C1 segment of cervical spinal cord (tissue), 14 donors: ENCODE results near the gene SIK3.
A peak's percentile ranks its signal among the peaks of the same experiment; 100 is the strongest.
"Not testable (repeated sequence)": the region's sequence is repeated elsewhere in the genome, so short reads cannot be mapped to it uniquely, and the experiment has no call there.

Experiments used
- DNase-seq, 14 donors: peaks; one replicate each; lab custom pipeline; 2025; lab: John Stamatoyannopoulos, UW

Gene SIK3

DNA sequence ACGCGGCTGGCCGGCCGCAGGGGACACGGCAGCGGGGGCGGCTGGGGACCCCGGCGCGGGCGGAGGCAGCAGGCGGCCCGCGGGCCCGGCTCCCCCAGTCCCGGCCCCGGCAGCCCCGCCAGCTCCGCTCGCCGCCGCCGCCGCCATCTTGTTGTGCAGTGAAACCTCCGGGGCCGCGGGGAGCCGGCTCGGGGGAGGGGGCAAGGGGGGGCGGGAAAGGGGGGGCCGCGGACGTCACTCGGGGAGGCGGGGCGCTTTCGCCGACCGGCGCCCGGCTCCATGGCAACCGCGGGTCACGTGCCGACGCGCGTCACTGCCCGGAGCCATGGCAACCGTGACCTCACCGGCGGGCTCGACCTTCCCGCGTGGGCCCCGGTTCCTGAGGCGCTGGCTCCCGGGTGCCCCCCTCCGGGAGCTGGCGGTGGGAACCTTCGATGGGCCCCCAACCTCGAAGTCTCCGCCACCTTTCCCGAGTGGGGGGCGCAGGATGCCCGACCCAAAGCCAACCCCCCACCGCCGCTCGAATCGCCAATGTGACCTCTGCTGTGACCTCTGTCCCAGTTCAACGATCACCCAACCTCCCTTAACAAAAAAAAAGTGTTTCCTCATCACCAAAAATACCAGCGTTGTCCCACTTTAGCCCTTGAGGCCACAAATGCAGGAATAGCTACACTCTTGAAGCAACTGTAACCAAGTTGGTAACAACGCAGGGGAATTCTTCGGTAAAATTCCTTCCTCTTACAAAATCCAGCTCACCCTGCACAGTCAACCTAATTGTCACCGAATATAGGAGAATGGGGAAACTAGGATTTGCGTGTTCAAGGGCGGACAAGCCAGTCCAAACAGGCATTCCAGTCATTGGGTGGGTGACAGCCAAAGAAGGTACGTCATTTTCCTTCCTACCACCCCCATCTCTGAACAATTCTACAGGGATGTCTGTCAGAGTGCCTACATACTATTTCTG lies at the start of gene SIK3:
SIK3 (minus strand) TSS at position 160 of the 964 bp plus-strand sequence; CDS start at position 147, 13 bp downstream.
- DNase-seq = peak; percentile 56 to 96 (median 90)

- no peak for DNase-seq
Measured at GRCh38 chr11:117146521-117146920, 48.3 kb upstream of the SIK3 start.

DNA sequence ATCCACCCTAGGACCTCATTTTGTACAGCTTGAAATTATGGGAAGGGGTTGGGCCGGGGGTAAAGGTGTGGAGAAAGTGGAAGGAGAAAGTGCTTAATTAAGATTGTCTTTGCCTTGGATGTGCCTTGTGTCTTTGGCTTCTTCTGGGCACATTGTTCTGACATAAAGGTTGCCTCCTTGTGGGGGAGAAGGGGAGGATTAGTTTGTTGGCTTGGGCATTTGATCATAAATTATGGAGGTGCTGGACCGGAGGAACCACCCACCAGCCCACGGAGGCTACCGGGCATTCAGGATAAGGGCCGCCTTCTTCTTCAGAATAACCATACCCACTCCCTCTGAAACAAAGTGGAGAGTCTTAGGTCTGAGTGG lies 47.1 kb upstream of the SIK3 start:
- no peak for DNase-seq

DNA sequence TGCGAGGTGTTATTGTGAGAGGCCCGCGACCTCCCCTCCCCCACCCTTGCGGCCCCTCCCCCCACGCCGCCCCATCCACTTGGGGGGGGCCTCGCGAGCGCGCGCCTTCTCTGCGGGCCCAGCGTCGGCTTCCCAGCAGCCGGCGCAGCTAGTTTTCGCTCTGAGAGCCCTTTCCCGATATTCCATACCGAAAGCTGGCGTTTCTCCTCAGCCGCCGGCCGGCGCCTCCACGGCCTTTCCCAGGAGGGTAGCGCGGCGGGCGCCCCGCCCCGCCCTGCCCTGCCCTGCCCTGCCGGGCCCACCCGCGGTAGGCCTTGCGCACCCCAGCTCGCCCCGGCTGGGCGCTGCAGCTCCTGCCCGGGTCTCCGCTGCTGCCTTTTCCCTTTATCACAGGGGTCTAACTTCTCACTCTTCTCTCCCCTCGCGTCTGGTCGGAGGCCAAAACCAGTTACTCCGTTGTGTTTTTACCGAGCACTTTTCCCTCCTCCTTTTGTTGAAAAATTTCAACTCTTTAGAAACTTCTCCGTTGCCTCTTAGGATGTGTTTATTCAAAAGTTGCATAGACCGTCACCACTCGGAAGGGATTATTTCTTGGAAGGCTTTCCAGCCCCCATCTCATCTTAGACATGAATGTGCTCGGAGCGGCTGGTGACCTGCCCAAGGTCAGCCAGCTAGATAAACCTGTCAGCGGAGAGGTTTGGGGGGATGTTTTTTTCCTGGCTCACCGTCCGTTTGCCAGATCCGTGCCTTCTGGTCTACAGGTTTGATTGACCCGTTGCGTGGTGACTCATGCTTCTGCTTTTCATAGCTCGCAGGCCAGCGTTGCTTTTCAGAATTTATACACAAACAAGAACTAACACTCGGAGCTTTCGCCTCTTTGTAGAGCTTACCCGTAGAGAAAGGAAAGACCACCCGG lies 46.5 kb upstream of the SIK3 start:
- DNase-seq = peak in 10 of 14 donors; percentile 15 to 98 (median 36)

DNA sequence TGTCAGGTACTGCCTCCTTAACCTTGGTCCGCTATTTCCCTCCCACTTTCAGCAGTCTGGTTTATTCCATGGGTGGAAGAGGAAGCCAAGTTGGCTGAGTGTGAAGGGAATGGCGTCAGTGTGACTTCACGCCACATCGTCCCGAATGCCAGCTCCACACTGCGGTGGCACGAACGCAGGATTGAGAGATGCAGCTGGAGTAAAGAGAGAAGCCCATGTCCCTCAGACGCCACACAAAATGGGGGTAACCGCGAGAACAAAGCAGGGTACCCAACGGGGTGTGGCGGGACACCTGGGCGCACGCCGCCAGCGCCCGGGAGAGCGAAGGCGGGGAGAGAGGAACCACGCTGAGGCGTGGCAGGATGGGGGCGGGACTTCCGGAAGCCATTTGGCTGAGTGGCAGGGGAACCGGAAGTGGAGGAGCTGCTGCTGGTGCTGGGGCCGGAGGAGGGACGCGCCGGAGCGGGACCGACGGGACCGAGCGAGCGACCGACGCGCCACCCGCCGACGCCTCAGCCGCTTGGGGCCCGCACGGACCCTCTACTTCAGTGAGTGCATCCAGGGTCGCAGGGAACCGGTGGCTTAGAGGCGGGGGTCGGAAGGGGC lies 45.7 kb upstream of the SIK3 start, which contains the start of gene PAFAH1B2:
PAFAH1B2 (plus strand) TSS at position 417 of the 606 bp plus-strand sequence. CDS start 8,161 bp downstream, outside the sequence.
- DNase-seq = peak; percentile 39 to 98 (median 91)

DNA sequence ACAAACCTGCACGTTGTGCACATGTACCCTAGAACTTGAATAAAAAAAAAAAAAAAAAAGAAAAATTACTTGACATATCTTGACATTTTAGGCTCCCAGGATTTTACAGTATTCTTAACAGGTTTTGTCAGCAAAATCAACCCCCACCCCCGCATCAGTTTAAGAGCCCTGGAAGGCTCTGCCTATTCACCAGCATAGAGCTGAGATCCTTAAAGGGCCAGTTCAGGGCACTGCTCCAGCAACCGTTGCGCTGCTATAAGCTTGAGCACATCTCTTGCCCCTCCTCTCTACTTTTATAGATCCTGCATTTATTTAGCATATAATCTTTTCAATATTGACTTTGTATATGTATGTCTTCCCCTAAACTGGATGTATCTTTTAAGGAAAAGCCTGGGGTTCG lies 45.2 kb upstream of the SIK3 start:
- peak in 2 of 14 donors; percentile 17 to 80 for DNase-seq

GRCh38 chr11:117137223-117138086 lies 39.2 kb upstream of the SIK3 start:
- DNase-seq = not testable (repeated sequence)

DNA sequence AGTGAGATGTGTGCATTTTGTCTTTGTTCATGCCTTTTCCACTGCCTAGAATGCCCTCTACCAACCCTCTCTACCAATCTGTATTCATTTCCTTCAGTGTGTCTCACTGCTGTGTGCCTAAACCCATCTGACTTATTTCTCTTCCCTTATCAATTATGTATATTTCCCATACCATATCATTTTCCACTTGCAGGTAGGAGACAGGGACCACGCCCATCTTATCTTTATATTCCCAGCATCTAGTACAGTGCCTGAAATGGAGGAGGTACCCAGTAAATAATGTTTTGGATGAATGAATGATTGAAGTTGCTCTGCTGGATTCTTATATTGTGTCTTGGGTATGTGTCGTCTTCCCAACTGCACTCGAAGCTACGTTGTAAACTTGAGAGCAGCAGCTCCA lies 36.8 kb upstream of the SIK3 start:
- not testable (repeated sequence) for DNase-seq

- no peak for DNase-seq
Measured at GRCh38 chr11:117134431-117134830, 36.2 kb upstream of the SIK3 start.

DNA sequence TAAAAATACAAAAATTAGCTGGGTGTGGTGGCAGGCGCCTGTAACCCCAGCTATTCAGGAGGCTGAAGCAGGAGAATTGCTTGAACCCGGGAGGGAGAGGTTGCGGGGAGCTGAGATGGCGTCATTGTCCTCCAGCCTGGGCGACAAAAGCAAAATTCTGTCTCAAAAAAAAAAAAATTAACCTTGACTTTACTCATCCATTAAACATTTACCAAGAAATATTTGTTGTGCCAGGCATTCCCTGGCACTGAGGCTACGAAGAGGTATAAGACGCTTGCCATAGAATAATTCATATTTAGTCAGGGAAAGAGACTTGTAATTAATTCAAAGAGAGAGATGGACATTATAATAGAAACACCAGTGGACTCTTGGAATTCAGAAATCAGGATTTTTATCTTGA lies 32.7 kb upstream of the SIK3 start:
- DNase-seq = no peak

- DNase-seq = not testable (repeated sequence)
Measured at GRCh38 chr11:117130396-117130795, 32.2 kb upstream of the SIK3 start.

- no peak for DNase-seq
Measured at GRCh38 chr11:117128289-117128688, 30.1 kb upstream of the SIK3 start.

DNA sequence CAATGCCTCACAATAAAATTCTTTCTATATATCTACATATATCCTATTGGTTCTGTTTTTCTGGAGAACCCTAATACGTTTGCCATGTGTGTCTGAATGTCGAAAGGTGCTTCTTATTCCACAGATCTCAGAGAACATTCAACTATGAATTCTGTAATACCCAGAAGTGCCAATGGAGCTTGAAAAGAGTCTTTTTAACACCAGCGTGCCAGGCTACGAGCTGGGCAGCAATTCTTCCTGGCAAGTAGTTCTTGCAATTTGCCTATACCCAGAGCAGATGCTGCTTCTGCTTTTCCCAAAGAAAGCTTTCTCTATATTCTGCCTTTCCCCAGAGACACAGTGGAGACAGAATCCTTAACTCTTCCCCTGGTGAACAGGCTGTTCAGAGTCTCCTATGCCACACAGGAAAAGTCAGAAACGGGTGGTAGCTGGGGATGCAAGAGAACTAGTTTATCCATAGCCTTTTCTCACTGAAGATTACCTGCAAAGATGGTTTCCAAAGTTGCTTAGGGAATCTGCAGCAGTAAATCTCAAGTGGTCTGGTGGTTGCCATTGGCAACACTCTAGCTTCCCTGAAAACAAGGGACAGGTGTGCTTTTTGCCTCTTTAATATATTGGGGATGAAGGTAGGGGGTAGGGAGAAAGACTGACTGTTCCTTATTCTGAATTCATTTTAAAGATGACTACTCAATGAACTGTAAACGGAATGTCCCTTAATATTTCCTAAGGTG lies 29.1 kb upstream of the SIK3 start:
- DNase-seq = peak in 2 of 14 donors; percentile 12 to 16

- peak in 11 of 14 donors; percentile 8 to 70 (median 52) for DNase-seq
Measured at GRCh38 chr11:117126223-117126965, 28.2 kb upstream of the SIK3 start.

GRCh38 chr11:117122556-117122955 lies 24.3 kb upstream of the SIK3 start:
- DNase-seq = no peak

- DNase-seq = no peak
Measured at GRCh38 chr11:117121176-117121575, 22.9 kb upstream of the SIK3 start.

GRCh38 chr11:117117681-117118080 lies 19.5 kb upstream of the SIK3 start:
- DNase-seq = no peak

GRCh38 chr11:117112939-117113338 lies 14.7 kb upstream of the SIK3 start:
- not testable (repeated sequence) for DNase-seq

DNA sequence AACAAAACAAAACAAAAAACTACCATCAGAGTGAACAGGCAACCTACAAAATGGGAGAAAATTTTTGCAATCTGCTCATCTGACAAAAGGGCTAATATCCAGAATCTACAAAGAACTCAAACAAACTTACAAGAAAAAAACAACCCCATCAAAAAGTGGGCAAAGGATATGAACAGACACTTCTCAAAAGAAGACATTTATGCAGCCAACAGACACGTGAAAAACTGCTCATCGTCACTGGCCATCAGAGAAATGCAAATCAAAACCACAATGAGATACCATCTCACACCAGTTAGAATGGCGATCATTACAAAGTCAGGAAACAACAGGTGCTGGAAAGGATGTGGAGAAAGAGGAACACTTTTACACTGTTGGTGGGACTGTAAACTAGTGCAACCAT lies 14.3 kb upstream of the SIK3 start:
- not testable (repeated sequence) for DNase-seq
